Sigmoid colon (tissue), 4 donors: ENCODE results near the gene PRPH.

Source experiments
- EP300 ChIP-seq, 4 donors: sonication (generic); formaldehyde crosslinking; IDR thresholded peaks; one replicate each; pipeline ENCODE4 v1.6.1; 2017; ENCODE audit warnings: antibody characterized with exemption in 4 of 4
- POLR2A ChIP-seq, 2 donors: fragments of 450-650 bp; IDR thresholded peaks; one replicate each; pipeline ENCODE4 v1.6.1; 2016; ENCODE audit warnings: antibody characterized with exemption in 2 of 2, mild to moderate bottlenecking in 2 of 2, moderate library complexity in 2 of 2
- POLR2AphosphoS5 ChIP-seq, 4 donors: sonication (generic); formaldehyde crosslinking; IDR thresholded peaks; one replicate each; pipeline ENCODE4 v1.6.1; 2017; ENCODE audit warnings: antibody characterized with exemption in 4 of 4
- TF ChIP-seq, protein P1 (sequence below), 4 experiments: fragments of 450-650 bp in 3 of 4; fragments of 200-600 bp in 1 of 4; IDR thresholded peaks; one replicate each; pipeline ENCODE4 v1.5.1; 2016 to 2019; ENCODE audit warnings: antibody characterized with exemption in 4 of 4, mild to moderate bottlenecking in 3 of 4, moderate library complexity in 2 of 4

GRCh38 chr12:49294086-49294803 is 702 bp upstream of the PRPH start:
- TF ChIP-seq POLR2AphosphoS5 (IDR thresholded peaks at IDR 0.05) = no peak
- TF ChIP-seq, protein P1, sequence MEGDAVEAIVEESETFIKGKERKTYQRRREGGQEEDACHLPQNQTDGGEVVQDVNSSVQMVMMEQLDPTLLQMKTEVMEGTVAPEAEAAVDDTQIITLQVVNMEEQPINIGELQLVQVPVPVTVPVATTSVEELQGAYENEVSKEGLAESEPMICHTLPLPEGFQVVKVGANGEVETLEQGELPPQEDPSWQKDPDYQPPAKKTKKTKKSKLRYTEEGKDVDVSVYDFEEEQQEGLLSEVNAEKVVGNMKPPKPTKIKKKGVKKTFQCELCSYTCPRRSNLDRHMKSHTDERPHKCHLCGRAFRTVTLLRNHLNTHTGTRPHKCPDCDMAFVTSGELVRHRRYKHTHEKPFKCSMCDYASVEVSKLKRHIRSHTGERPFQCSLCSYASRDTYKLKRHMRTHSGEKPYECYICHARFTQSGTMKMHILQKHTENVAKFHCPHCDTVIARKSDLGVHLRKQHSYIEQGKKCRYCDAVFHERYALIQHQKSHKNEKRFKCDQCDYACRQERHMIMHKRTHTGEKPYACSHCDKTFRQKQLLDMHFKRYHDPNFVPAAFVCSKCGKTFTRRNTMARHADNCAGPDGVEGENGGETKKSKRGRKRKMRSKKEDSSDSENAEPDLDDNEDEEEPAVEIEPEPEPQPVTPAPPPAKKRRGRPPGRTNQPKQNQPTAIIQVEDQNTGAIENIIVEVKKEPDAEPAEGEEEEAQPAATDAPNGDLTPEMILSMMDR (IDR thresholded peaks at IDR 0.05) = no peak
- TF ChIP-seq POLR2A (IDR thresholded peaks at IDR 0.05) = no peak
- TF ChIP-seq EP300 (IDR thresholded peaks at IDR 0.05) = no peak
